ENCODE results near the gene PMP22.
"Not testable (repeated sequence)": the region's sequence is repeated elsewhere in the genome, so short reads cannot be mapped to it uniquely, and the experiment has no call there.

- TF ChIP-seq ZNF274 (IDR thresholded peaks at IDR 0.05; ENCODE audit: low read depth, low read length); EZH2phosphoT487 (IDR thresholded peaks at IDR 0.05; ENCODE audit: borderline replicate concordance): not testable (repeated sequence)
Measured at GRCh38 chr17:15200574-15200973, 64.6 kb downstream of the PMP22 start.

Data from HCT116 (cell line).